H1 (cell line): ENCODE measurements around the gene CD247. TPM values are rescaled to one million over a fixed set of nuclear protein-coding genes. Genes with fewer than 3 reads are reported as not detected.

Source experiments
- SP1 ChIP-seq: IDR thresholded peaks from 2 replicates; pipeline ENCODE4 v1.6.1; 2011; ENCODE audit warnings: low read depth, low read length
- TAF1 ChIP-seq: IDR thresholded peaks from 2 replicates; pipeline ENCODE4 v1.6.1; 2011; ENCODE audit warnings: mild to moderate bottlenecking, low read depth, low read length
- TBP ChIP-seq: IDR thresholded peaks from 2 replicates; pipeline ENCODE4 v1.6.1; 2011; ENCODE audit warnings: low read depth, low read length, improper control_type of control experiment
- polyA plus RNA-seq, 7 experiments: library from polyadenylated mRNA; depleted of rRNA in 3 of 7; stranded (reverse) in 5 of 7; unstranded in 2 of 7; fragments of >200 nt in 5 of 7; fragments of 200-250 nt in 2 of 7; gene quantifications; 1 replicate in 5 of 7; 2 replicates in 1 of 7; 4 replicates in 1 of 7; pipeline versions ENCODE4 v1.2.1 to v1.2.3, GENCODE V29; 2011 to 2013; ENCODE audit warnings: missing spikeins in 2 of 7, mixed read lengths in 2 of 7
- total RNA-seq: library from RNA; stranded (reverse); fragmentation: NEBNext Ultra II Directional; extraction: Animal tissue kit (Norgen Biotek cat#: 25700); gene quantifications from 2 replicates; pipeline ENCODE4 v1.2.1, GENCODE V29; 2021
- TF ChIP-seq, protein P1 (sequence below): IDR thresholded peaks from 2 replicates; pipeline ENCODE4 v1.6.1; 2012; ENCODE audit warnings: inconsistent platforms

The CD247 gene
- total and polyA plus RNA-seq, 2 of the 8 experiments (the other 6 are each of a cell fraction or from before 2014, with no cell fraction given): 2.0 to 2.2 TPM

GRCh38 chr1:167500283-167500860 is 18.0 kb downstream of the CD247 start (continued):
- TF ChIP-seq, protein P1, sequence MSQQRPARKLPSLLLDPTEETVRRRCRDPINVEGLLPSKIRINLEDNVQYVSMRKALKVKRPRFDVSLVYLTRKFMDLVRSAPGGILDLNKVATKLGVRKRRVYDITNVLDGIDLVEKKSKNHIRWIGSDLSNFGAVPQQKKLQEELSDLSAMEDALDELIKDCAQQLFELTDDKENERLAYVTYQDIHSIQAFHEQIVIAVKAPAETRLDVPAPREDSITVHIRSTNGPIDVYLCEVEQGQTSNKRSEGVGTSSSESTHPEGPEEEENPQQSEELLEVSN: no peak
- TF ChIP-seq TAF1 (no peak), TBP (no peak), SP1 (no peak)
- TF ChIP-seq, all 59 proteins: peak for 0
